HG03342 (cell line): Measurements from ENCODE around the gene SYT15B.
"Not testable (repeated sequence)": the region's sequence is repeated elsewhere in the genome, so short reads cannot be mapped to it uniquely, and the experiment has no call there.

ENCODE experiments used
- ATAC-seq: cut with Tn5 transposase; IDR thresholded peaks from one replicate; pipeline ENCODE4 v1.9.1; 2021; ENCODE audit warnings: mild to moderate bottlenecking, moderate library complexity; ENCODE audit not compliant: unreplicated experiment

The SYT15B gene

DNA sequence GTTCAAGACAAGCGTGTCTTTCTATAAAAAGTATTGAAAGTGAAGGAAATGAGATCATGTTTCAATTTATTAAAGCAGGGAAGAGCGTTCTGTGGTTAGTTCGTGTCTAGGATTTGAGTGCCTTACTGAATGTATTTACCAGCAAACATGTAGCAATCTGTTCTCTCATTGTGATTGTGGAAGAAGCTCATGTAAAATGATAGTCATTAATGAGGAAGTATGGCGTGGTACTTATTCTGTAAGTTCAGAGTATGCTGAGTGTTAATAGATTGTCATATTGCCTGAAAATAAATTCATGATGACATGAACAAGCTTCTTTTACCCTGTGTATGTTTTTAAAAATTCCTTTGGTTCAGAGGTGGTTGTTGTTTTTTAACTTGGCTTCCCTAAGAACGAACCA, 32.5 kb downstream of the SYT15B start:
- not testable (repeated sequence) for ATAC-seq

DNA sequence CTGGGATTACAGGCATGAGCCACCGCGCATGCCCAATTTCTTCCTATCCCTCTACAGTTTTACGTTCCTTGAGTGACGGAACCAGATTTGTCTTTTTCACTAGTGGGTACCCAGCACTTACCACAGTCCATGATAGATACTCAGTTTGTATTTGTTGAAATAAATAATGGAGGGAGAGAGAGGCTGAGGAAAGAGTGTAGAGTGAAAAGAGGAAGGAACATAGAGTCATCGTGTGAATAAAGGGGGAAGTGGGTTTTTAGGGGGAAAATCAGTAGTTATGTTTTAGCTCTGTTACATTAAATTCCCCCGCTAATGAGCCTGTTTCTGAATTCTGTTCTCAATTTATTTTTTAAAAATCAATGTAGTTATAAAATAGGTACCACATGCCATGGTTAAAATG, 37.7 kb downstream of the SYT15B start:
- ATAC-seq, result not testable (repeated sequence)

DNA sequence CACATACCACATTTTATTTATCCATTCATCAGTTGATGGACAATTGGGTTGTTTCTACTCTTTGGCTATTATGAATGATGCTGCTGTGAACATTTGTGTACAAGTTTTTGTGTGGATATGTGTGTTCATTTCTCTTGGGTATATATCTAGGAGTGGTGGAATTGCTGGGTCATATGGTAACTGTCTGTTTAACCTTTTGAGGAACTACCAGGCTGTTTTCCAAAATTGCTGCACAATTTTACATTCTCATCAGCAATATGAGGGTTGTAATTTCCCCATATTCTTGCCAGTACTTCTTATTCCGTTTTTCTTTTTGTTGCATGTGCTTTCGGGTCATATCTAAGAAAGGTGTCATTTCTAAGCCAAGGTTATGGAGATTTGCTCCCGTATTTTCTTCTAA, 38.3 kb downstream of the SYT15B start:
- ATAC-seq, result not testable (repeated sequence)

- ATAC-seq, result not testable (repeated sequence)
Measured at GRCh38 chr10:47724119-47724518, 39.3 kb downstream of the SYT15B start.

DNA sequence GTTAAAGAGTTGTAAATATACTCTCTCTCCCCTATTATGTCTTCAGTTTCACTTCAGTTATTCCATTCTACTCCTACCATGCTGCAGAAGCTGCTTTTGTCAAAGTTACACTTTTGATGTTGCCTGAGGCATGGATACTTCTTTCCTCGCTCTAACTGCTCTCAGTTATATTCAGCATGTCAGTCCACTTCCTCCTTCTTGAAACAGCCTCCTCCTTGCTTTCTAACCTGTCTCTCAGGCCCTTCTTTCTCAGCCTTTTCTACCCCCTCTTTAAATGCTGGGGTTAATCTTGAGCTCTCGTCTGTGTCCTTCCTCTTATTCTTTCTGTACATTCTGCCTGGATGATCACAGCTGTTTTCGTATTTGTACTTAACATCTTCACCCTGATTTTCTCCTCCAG, 40.0 kb downstream of the SYT15B start:
- not testable (repeated sequence) for ATAC-seq

DNA sequence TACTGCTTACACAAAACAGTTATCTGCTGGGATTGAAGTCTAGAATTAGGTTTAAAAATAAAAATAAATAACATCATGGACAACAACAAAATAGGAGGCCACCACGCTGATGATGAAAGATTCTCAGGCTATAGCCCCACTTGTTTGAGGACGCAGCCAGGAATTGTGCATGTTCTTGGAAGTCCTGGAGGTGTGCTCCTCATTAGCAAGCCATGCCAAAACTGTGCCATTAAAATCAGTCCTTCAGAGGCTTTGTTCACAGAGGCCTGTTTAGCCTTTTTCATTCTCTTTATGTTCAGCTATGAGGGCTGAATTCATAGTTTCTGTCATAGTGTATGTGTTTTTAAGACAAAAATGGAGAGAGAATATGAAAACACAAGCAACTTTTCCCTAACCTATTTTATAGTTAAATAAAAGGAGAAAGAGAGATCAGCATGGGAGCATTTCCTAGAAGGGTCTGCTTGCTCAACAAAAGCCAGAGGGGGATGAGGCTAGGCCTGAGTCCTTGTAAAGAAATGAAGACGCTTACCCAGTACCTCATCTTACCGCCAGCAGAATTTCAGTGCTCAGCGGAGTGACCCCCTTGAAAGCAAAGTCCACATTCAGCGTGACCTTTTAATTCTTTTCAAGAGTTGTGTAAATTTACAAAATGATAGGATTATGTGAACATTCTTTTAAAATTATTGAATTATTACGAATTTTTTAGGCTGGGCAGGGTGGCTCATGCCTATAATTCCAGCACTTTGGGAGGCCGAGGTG, 46.2 kb downstream of the SYT15B start:
- ATAC-seq, result not testable (repeated sequence)
